ENCODE results near the gene ADAMTS10.

DNA sequence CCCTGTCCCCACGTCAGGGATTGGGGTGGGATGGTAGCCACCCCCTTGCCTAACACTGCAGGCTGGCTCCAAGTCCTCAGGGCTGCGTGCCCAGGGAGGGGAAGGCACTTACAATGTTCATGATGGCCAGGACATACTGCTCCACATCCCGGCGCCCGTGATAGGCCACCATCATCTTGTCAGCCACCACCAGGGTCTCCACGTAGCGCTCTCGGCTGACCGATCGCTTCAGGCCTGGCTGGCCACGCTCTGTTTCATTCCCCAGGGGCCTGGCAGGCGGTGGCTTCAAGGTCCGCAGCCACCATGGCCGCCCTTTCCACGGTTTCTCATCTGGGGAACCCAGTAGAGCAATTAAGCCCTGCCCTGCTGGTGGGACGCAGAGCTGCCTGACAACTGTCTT, 9.7 kb downstream of the ADAMTS10 start:
- TF ChIP-seq CTCF (IDR thresholded peaks at IDR 0.05; ENCODE audit: control extremely low read depth in 1 of 3, insufficient read depth in 1 of 3, low read depth in 1 of 3, low read length in 3 of 3) (no peak), RFX5 (IDR thresholded peaks at IDR 0.05; ENCODE audit: borderline replicate concordance, low read depth, low read length) (no peak), EZH2 (IDR thresholded peaks at IDR 0.05; ENCODE audit: low read depth, low read length, severe bottlenecking) (no peak), RAD21 (IDR thresholded peaks at IDR 0.05 in 1 of 2, conservative IDR thresholded peaks at IDR 0.05 in 1 of 2; ENCODE audit: low read depth in 2 of 2, low read length in 2 of 2) (no peak), EP300 (IDR thresholded peaks at IDR 0.05; ENCODE audit: borderline replicate concordance in 1 of 2, low read depth in 2 of 2, low read length in 2 of 2) (no peak), RXRA (IDR thresholded peaks at IDR 0.05; ENCODE audit: insufficient read depth, low read depth, low read length) (no peak)
